Left ventricle myocardium superior (tissue), 1 donor: ENCODE results near the gene ADGRL3. TPM values are rescaled to one million over a fixed set of nuclear protein-coding genes. Genes with fewer than 3 reads are reported as not detected.
A peak's percentile ranks its signal among the peaks of the same experiment; 100 is the strongest.
"Not testable (repeated sequence)": the region's sequence is repeated elsewhere in the genome, so short reads cannot be mapped to it uniquely, and the experiment has no call there.

Experiments used
- ATAC-seq: fragments of 200-7000 bp; cut with Tn5 transposase; one replicate; pipeline ENCODE4 v1.9.1; 2020; ENCODE audit warnings: mild to moderate bottlenecking, moderate library complexity
- DNase-seq: peaks from one replicate; pipeline ENCODE4 v3.0.0-alpha.2; 2020
- intact Hi-C: fragments of 100-400 bp; cut with micrococcal nuclease; formaldehyde crosslinking; loops from one replicate; pipeline ENCODE4 v1.11.0; 2022
- total RNA-seq: library from RNA; stranded (reverse); fragmentation: NEBNext Ultra II Directional; extraction: Animal tissue kit (Norgen Biotek cat#: 25700); gene quantifications from one replicate; pipeline ENCODE4 v1.2.1, GENCODE V29; 2021
- donor health status: DM: no; HTN: yes; CAD: no; lungs with severe emphysema.

ADGRL3 gene
- total RNA-seq, 1 donor from 2014 or later, result 5.1 TPM

- ATAC-seq, result no peak
- no peak for DNase-seq
- intact Hi-C loops, result no loop called here
Observed at GRCh38 chr4:61203436-61203790, 3.3 kb downstream of the ADGRL3 start.

- intact Hi-C loops, result no loop called here
- no peak for ATAC-seq
- DNase-seq, result no peak
Observed at GRCh38 chr4:61204353-61205060, 4.4 kb downstream of the ADGRL3 start.

GRCh38 chr4:61205066-61205465, 4.9 kb downstream of the ADGRL3 start:
- DNase-seq, result no peak
- intact Hi-C loops, result no loop called here

GRCh38 chr4:61207156-61207555, 7.0 kb downstream of the ADGRL3 start:
- ATAC-seq, DNase-seq, intact Hi-C loops: not testable (repeated sequence)

More at GRCh38 chr4:61205066-61205465, 4.9 kb downstream of the ADGRL3 start:
- ATAC-seq, result no peak

GRCh38 chr4:61210186-61210939, 10.2 kb downstream of the ADGRL3 start:
- DNase-seq, result no peak
- ATAC-seq, result no peak
- intact Hi-C loops, result no loop called here

- DNase-seq (no peak), ATAC-seq (no peak)
- intact Hi-C loops, result no loop called here
Observed at GRCh38 chr4:61211781-61212180, 11.7 kb downstream of the ADGRL3 start.

- ATAC-seq (no peak), DNase-seq (no peak)
- intact Hi-C loops, result no loop called here
Observed at GRCh38 chr4:61212788-61213187, 12.7 kb downstream of the ADGRL3 start.

GRCh38 chr4:61214680-61215079, 14.6 kb downstream of the ADGRL3 start:
- no peak for ATAC-seq
- intact Hi-C loops, result no loop called here
- DNase-seq, result no peak

- intact Hi-C loops, result no loop called here
- no peak for ATAC-seq
Observed at GRCh38 chr4:61217222-61217621, 17.1 kb downstream of the ADGRL3 start.

GRCh38 chr4:61220556-61220955, 20.4 kb downstream of the ADGRL3 start:
- DNase-seq, result no peak
- ATAC-seq, result no peak
- intact Hi-C loops, result no loop called here

More at GRCh38 chr4:61217222-61217621, 17.1 kb downstream of the ADGRL3 start:
- no peak for DNase-seq

- no peak for DNase-seq
- no peak for ATAC-seq
- intact Hi-C loops, result no loop called here
Observed at GRCh38 chr4:61223385-61223784, 23.3 kb downstream of the ADGRL3 start.

GRCh38 chr4:61224573-61224972, 24.4 kb downstream of the ADGRL3 start:
- intact Hi-C loops, result no loop called here
- no peak for DNase-seq
- ATAC-seq, result no peak

- ATAC-seq, result no peak
- DNase-seq, result no peak
- intact Hi-C loops, result no loop called here
Observed at GRCh38 chr4:61225656-61226055, 25.5 kb downstream of the ADGRL3 start.

GRCh38 chr4:61231421-61231820, 31.3 kb downstream of the ADGRL3 start:
- intact Hi-C loops, result no loop called here
- DNase-seq (no peak), ATAC-seq (no peak)

GRCh38 chr4:61239250-61239649, 39.1 kb downstream of the ADGRL3 start:
- intact Hi-C loops, result no loop called here
- no peak for ATAC-seq
- no peak for DNase-seq

- DNase-seq (no peak), ATAC-seq (no peak)
- intact Hi-C loops, result no loop called here
Observed at GRCh38 chr4:61243962-61244361, 43.8 kb downstream of the ADGRL3 start.

- DNase-seq (no peak), ATAC-seq (peak; percentile 28)
- intact Hi-C loops, result no loop called here
Observed at GRCh38 chr4:61245069-61245714, 45.1 kb downstream of the ADGRL3 start.

- ATAC-seq (peak; percentile 81), DNase-seq (peak; percentile 26)
- intact Hi-C loops, result no loop called here
Observed at GRCh38 chr4:61246034-61246433, 45.9 kb downstream of the ADGRL3 start.

GRCh38 chr4:61248705-61249104, 48.6 kb downstream of the ADGRL3 start:
- ATAC-seq (no peak), DNase-seq (no peak)
- intact Hi-C loops, result no loop called here

- ATAC-seq, result no peak
- no peak for DNase-seq
- intact Hi-C loops, result no loop called here
Observed at GRCh38 chr4:61251129-61251528, 51.0 kb downstream of the ADGRL3 start.
